Fibroblast of skin of scalp (primary cell): ENCODE measurements around the gene EPHA5.

Source experiments
- DNase-seq: peaks from one replicate; pipeline ENCODE4 v3.0.0-alpha.2; 2013

EPHA5 gene

GRCh38 chr4:65624651-65625050 lies 45.6 kb downstream of the EPHA5 start:
- DNase-seq, result peak; percentile 26

DNA sequence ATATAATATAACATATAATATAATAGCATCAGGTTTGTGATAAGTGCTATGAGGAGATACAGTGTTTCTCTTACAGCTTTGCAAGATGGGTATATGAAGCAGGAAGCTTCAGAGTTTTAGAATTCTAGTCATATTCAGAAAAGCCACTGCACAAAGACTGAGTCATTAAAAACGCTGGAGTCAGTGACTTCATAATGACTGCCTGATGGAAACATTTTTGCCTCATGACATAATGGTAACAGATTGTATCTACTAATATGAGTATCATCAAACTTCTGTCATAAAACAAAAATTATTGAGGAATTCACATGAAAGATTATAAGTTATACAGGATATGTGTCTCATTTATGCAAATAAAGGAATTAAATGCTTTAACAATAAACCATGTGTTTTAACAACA lies 46.8 kb downstream of the EPHA5 start:
- DNase-seq, result peak; percentile 88

DNA sequence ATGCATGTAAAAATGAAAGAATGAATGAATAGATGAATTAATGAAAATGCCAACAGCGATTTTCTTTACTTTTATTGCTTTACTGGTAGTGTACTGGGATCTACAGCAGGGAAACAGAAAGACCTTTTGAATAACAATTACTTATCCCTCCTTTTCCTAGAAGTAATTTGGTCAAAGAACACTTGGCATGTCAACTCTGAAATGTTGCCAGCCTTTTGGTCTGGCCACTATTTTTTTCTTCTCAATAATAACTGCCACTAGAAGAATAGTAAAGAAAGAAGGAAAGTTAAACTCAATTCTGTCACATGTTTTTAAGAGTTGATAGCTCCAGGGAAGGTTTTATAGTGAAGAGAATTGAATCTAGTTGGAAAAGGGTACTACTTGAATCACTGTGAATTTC lies 52.9 kb downstream of the EPHA5 start:
- no peak for DNase-seq

GRCh38 chr4:65604515-65604914 lies 65.8 kb downstream of the EPHA5 start:
- no peak for DNase-seq

GRCh38 chr4:65600656-65601055 lies 69.6 kb downstream of the EPHA5 start:
- DNase-seq, result no peak

- peak; percentile 78 for DNase-seq
Measured at GRCh38 chr4:65599340-65599739, 70.9 kb downstream of the EPHA5 start.

GRCh38 chr4:65597697-65598096 lies 72.6 kb downstream of the EPHA5 start:
- DNase-seq, result no peak

DNA sequence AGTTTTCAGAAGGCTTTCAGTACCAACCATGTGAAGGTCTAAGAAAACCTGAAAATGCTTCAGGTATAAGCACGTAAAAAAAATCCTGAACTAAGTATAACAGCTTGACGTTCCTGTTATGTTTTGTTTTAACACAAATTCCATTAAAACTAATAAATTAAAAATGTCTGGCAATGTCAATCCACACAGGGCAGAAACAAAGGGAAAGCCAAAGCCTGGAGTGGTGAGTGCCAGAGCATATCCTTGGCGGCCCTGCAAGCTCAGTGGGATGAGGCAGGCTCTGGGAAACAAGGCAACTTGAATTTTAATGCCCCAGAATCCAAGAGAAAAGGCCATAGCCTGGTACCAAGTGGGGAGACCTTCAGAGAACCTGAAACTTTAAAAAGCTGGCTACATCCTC lies 78.2 kb downstream of the EPHA5 start:
- DNase-seq, result no peak

DNA sequence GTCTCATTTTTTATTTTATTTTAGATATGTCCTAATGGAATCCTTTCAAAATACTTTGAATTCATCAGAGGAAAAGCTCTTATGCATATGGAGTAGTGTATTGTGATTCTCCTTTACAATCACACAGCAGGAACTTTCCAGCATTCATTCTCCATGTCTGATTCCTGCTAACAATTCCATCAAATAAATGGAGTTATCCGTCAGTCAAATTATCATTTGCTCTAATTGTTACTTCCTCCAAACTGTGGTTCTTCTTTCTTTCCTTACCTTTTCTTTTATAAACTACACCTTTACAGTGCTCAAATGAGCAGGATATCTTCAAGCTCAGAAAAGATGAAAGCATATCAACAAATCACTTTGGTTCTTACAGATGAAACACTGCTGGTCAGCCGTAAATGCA lies 80.4 kb downstream of the EPHA5 start:
- DNase-seq, result no peak

GRCh38 chr4:65589331-65589730 lies 81.0 kb downstream of the EPHA5 start:
- no peak for DNase-seq

DNA sequence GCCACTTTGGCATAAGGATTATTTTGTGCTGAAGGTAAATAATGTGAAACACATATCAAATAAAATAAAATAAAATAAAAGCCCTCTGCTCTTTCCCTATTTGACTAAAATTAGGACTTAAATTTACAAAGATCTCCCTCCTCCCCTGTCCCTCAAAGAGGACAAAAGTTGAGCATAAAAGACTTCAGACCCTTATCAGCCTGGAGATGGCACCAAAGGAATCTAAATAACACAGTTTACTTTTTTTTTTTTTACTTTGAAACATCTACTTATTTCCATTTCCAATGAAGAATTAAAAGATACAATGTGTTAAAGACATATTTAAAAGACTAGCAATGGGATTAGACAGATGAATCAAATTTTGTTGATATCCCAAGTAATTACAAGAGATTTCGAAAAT lies 89.7 kb downstream of the EPHA5 start:
- peak; percentile 44 for DNase-seq

DNA sequence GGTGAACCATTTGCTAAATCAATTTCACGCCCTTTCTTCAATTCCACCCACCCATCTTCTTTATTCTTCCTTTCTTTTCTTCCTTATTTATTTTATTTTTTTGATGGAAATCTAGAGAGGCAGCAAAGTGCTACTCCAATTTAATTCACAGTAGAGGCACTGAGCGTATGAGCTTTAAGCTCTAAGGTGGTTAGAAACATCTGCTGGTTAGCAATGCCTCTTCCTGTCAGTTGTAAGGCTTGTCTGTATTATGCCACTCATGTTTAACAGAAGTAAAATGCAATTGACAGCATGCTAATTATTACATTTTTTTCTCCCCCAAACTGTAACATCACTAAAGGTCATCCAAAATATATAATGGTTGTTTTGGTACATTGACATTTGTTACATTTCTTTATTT lies 103.8 kb downstream of the EPHA5 start:
- DNase-seq, result no peak

GRCh38 chr4:65561164-65561563 lies 109.1 kb downstream of the EPHA5 start:
- DNase-seq, result no peak

- DNase-seq, result no peak
Measured at GRCh38 chr4:65559270-65559669, 111.0 kb downstream of the EPHA5 start.

GRCh38 chr4:65552057-65552456 lies 118.2 kb downstream of the EPHA5 start:
- DNase-seq, result no peak

DNA sequence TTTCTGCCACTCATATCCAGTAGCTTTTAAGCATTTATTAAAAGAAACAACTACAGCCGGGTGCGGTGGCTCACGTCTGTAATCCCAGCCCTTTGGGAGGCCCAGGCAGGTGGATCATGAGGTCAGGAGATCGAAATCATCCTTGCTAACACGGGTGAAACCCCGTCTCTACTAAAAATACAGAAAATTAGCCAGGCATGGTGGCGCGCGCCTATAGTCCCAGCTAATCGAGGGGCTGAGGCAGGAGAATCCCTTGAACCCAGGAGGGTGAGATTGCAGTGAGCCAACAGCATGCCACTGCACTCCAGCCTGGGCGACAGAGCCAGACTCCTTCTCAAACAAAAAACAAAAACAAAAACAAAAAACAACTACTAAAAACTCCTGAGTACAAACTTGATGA lies 119.8 kb downstream of the EPHA5 start:
- DNase-seq, result no peak

DNA sequence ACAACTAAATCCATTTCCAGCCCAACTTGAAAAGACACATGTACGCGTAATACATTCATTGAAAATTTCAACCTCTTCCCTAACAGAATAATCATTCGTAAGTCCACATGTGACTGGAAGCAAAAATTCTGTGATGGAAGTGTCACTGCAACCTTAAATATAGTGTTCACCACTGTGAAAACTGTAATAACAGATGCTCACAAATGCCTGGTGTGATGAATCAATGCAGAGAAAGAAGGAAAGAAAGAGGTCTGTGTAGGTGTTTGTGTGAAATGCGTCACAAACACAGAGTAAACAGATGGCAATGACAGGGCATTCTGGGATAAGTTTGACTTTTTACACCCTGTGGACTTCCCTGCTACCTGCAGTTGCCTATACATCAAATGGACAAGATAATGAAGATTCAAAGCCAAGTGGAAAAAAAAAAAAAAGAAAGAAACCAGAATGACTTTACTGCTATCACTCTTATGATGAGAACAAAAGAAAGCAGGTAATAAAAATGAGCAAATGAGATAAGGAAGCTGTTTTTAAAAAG lies 123.3 kb downstream of the EPHA5 start:
- no peak for DNase-seq

GRCh38 chr4:65538571-65538970 lies 131.7 kb downstream of the EPHA5 start:
- peak; percentile 55 for DNase-seq

- no peak for DNase-seq
Measured at GRCh38 chr4:65535113-65535512, 135.2 kb downstream of the EPHA5 start.

GRCh38 chr4:65521666-65522065 lies 148.6 kb downstream of the EPHA5 start:
- no peak for DNase-seq

GRCh38 chr4:65515646-65516045 lies 154.6 kb downstream of the EPHA5 start:
- DNase-seq, result no peak

DNA sequence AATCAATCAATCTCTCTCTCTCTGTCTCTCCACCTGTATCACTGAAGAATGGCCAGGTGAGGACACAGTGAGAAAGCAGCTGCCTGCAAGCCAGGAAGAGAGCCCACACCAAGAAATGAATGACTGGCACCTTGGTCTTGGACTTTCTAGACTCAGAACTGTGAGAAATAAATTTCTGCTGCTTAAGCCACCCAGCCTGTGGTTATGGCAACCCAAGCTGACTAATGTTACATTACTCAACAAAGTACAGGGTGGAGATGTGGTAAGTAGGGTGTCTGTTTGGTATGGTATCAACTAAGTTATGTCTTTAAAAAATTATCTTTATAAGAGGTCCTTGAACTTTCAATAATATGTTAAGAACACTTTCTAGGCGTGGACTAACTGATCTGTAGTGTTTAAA lies 159.3 kb downstream of the EPHA5 start:
- DNase-seq, result peak; percentile 79

DNA sequence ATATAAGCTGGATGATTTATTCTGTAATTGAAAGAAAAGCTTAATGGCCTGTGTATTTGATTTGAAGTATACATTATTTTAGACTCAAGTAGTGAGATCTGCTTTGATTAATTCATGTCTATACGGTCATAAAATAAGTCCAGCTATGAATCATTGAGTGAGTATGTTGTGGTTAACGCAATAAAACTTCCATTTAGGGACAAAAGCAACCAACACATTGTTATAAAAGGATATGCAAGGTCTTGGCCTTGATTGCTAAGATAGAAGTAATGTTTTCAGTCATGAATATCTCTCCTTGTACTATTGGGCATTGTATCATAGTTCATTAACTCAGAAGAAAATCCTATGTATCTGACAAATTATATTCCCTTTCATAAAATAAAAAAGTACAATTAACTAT lies 162.1 kb downstream of the EPHA5 start:
- peak; percentile 94 for DNase-seq

- DNase-seq, result peak; percentile 89
Measured at GRCh38 chr4:65502131-65502701, 168.1 kb downstream of the EPHA5 start.

DNA sequence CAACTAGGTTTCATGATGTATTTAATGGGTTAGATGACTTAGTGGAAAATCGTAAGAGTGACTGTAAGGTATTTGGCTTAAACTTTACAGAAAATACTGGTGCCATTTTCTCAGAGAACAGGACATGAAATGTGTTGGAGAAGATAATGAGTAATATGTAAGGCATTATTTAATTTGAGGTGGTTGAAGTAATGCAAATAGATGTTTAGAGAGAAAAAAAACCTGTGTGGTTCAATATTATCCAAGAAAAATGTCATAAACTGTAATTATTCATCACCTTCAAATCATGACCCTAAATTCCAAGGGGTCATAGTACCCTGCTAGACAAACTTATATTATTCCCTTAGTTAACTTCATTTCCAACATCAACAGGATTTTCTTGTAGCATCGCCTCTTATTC lies 171.7 kb downstream of the EPHA5 start:
- no peak for DNase-seq
